HG03432 (cell line): ENCODE data around the gene FMO4.
"Not testable (repeated sequence)": the region's sequence is repeated elsewhere in the genome, so short reads cannot be mapped to it uniquely, and the experiment has no call there.

Source experiments
- ATAC-seq: cut with Tn5 transposase; IDR thresholded peaks from one replicate; pipeline ENCODE4 v1.9.1; 2021; ENCODE audit warnings: mild to moderate bottlenecking, moderate library complexity; ENCODE audit not compliant: unreplicated experiment

FMO4 gene, protein sequence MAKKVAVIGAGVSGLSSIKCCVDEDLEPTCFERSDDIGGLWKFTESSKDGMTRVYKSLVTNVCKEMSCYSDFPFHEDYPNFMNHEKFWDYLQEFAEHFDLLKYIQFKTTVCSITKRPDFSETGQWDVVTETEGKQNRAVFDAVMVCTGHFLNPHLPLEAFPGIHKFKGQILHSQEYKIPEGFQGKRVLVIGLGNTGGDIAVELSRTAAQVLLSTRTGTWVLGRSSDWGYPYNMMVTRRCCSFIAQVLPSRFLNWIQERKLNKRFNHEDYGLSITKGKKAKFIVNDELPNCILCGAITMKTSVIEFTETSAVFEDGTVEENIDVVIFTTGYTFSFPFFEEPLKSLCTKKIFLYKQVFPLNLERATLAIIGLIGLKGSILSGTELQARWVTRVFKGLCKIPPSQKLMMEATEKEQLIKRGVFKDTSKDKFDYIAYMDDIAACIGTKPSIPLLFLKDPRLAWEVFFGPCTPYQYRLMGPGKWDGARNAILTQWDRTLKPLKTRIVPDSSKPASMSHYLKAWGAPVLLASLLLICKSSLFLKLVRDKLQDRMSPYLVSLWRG

DNA sequence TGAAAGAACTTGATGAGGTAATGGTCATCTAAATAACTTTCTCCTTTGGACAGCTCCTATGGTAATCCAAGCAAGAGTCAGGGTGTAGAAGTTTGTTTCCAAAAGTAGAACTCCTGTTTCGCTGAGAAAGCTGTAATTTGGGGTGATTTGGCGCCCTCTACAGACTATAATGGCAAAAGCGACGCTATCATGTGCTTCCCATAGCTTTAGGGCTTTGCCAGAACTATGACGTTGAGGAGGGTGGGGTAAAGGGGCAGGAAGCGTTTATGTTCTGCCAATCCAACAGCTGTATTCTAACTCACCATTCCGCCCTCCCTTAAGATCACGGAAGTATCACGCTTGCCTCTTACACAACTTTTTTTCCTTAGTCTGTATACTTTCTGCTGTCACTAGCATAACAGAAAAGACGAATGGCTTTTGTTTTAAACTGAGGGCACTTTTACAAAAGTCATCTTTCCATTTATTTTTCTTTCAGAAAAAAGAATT is at the start of gene FMO4:
FMO4 (plus strand) TSS at position 349 of the 486 bp plus-strand sequence. CDS start 5,643 bp downstream, outside the sequence.
- peak; percentile 100 for ATAC-seq

DNA sequence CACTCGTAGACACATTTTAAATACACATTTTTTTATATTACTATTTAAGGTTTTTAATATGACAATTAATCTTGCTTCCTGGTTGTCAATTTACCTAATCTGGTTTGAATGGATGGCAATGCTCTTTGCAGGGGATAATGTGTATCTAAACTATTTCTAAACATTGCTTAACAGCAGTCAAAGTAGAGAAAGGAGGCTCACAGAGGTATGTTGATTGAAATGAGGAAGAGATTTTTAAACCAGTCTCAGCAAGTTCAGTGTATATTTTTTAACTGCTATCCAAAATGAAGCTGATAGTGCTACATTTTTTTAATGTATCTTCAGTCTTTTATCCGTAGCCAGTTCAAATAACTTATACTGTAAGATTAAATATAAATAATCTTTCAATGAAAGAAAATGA is 48.3 kb upstream of the FMO4 start:
- no peak for ATAC-seq

DNA sequence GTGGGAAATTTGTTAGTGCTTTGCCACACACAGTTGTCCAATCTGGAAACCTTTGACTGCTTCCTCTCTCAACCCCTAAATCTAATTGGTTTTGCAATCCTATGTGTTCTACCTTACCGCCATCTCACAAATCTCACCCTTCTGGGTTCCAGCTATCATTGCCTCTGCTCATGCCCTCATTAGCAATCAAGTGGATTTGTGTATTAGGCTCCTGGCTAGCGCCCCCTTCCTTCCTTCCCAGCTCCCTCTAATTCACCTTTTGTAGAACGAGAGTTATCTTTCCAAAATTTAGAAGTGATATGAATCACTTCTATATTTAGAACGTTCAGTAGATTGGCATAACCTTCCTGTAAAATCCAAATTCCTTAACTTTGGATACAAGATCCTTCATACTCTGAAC is 47.1 kb upstream of the FMO4 start:
- ATAC-seq, result no peak

DNA sequence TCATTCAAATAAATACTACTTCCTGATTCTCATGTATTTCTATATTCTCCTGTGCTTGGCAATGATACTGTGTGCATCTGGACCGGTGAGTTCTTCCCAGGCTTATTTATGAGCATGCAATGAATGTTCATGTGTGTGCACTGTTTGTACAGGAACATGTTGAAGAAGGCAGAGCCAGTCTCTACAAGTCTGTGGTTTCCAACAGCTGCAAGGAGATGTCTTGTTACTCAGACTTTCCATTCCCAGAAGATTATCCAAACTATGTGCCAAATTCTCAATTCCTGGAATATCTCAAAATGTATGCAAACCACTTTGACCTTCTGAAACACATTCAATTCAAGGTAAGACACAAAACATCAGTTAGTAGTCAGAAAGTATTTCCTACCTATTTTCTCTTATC is 46.6 kb upstream of the FMO4 start:
- no peak for ATAC-seq

DNA sequence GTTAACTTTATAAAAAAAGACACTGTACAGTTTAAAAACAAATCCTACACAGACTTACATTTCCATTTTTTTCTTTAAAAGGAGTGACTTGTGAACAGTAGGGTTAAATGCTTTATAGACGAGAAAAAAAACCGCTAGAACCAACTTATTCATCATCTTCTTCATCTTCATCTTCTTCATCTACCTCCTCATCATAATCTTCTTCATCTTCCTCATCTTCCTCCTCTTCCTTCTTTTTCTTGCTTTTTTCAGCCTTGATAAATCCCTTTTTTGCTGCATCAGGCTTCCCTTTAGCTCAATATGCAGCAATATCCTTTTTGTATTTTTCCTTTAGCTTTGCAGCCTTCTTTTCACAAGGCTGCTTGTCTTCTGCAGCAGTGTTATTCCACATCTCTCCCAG is 43.2 kb upstream of the FMO4 start:
- ATAC-seq, result no peak

DNA sequence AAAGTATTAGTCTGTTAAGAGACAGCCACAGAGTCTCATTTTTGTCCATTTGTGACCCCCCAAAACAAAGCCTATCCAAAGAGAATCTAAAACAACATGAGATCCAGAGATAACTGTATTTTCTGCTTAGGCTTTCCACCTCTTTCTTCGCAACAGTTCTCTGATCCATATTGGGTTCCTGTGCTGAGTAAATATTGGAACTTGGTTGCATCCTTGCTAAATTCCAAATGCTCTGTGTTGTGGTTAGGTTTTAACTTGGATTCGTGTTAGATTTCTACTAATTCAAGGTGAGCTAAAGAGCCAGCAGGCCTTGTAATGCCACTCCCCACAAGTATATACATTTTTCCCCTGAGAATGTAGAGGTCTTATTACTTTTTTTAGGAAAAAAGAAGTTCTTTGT is 36.4 kb upstream of the FMO4 start:
- no peak for ATAC-seq

DNA sequence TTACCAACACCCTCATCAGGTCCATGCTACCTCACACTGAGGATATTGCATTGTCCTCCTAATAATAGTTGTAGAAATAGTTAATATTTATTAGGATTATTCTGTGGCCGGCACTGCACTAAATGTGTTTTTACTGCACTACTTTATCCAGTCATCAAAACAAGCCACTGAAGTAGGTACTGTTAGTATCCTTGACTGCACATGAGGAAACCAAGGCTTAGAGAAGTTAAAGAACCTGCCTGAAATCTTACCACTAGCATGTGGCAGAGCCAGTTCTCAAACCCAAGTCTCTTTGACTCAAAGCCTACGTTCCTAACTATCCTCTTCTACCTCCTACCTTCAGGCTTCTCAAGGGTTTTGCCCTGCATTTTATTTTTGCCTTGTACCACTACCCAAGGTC is 34.7 kb upstream of the FMO4 start:
- no peak for ATAC-seq

DNA sequence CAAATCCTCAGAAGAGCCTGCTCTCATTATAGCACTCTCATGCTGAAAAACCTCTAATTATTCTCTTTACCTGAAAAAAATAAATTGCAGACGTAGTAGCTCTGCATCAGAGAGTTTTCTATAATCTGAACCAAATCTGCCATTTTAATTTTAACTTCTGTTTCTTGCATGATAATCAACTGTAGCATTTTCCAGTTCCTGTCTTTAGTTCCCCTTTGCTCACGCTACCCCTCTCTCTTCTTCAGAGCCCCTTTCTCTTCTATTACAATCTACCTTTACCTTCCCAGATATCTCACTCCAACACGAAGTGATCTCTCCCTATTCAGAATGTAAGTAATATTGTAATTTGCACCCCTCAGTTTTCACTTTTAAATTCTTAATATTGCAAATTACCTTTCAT is 34.3 kb upstream of the FMO4 start:
- no peak for ATAC-seq

DNA sequence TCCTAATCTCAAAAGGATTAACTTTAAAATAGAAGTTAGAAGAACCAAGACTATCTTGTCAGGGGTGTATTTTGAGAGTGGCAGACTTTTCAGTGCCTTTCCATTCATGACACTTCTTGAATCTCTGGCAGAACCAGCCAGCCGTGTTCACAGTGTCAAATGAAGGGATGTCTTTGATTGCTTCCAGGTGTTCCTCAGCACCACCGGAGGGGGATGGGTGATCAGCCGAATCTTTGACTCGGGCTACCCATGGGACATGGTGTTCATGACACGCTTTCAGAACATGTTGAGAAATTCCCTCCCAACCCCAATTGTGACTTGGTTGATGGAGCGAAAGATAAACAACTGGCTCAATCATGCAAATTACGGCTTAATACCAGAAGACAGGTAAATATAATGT is 33.4 kb upstream of the FMO4 start:
- no peak for ATAC-seq

DNA sequence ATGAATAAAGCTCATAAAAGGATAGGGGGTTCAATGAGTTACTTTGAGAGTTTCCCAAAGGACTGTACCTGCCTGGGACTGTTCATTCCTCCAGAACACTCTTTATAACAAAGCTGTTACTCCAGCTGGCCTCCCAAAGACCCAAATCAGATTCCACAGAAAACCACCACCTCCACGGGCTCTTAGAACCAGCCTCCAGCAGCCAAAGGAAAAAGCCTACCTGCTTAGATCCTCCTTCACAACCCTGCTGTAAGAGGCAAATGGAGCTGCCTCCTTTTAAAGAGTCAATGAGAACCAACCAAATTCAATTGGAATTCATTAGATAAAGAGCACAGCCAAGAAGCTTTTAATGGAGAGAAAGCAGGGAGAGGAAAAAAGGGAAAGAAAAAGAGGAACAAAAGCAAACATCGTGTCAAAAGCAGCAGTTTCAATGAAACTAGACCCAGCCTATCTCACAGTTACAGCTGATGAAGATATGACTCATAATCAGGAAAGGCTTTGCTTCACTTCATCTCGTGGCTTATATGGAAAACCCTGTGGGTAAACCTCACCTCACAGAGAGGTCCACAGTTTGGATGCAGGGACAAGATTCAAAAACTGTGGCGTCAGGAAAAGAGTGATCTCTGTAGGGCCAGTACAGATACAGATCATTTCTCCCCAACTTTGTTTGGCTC is 27.8 kb upstream of the FMO4 start:
- peak; percentile 79 for ATAC-seq

DNA sequence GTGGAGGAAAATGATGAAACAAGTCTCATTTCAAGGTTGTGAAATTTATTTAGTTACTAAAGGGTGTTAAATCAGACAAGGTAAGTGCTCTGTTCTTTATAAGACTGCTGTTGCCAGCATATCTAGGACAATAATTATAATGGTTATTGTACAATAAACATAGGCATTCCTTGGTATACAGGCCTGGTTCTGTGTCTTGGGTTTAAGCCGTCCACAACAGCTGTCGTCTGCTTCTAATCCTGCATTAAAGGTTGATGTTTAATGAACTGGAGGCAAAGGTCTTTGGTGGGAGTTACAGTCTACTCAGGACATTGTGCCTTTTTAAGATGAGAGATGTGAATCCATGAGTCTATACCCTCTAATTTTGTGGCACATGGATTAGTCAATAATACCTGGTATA is 23.4 kb upstream of the FMO4 start:
- ATAC-seq, result no peak

DNA sequence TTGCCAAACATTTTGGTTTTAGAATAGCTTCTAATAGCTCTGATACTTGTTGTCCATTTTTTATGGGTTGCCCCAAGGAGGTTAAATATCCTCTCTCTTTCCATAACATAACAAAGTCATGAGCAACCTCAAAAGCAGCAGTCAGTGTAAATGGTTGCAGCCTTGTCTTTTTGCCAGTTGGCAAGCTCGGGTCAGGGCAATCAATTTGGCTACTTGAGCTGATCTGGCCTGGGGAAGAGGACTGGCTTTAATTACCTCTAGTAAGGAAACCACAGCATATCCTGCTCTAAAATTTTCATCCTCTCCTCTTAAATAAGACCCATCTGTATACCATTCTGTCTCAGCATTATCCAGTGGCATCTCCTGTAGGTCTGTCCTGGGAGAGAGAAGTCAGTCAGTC is 21.2 kb upstream of the FMO4 start:
- ATAC-seq, result no peak

DNA sequence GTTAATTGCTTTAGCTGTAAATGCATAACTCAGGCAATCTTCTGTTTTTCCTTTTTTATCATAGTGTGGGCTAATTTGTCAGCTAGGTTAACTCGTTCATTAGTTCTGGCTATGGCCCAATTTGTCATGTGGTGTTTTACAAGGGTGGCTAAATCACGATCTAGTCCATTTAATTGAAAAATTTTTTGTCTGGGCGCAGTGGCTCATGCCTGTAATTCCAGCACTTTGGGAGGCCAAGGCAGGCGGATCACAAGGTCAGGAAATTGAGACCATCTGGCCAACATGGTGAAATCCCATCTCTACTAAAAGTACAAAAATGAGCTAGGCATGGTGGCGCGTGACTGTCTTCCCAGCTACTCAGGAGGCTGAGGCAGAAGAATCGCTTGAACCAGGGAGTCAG is 18.6 kb upstream of the FMO4 start:
- not testable (repeated sequence) for ATAC-seq

DNA sequence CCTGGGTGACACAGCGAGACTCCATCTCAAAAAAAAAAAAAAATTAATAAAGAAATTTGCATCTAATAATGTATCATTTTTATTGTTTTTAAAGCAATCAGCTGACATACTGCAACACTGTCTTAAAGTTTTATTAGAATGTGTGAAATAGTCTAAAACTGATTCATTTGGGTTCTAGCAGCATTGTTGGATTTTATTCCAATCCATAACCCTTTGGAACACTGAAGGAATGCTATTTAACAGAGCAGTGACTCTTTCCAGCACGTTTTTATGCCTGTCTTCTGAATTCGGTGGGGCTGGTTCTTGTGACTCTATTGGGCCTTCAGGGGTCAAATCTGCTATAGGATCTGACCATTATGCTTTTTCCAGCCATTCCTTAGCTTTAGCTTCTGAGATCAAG is 18.2 kb upstream of the FMO4 start:
- no peak for ATAC-seq

DNA sequence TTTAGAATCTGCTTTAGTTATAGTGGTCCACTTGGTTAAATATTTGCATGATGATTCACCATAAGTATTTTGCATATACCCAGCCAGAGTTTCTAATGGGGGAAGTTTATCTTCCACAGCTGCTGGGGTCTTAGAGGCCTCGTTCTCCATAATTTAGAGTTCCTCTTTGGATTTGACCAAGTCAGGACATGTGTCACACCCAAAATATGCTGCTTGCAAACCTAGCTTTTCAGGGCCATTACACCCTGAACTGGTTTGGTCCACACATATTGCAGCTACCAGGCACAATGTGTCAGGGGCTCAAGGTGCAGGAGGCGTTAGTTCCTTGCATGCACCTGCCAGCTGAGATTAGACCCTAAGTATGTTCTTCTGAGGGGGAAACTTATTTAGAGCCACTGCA is 17.1 kb upstream of the FMO4 start:
- ATAC-seq, result no peak

DNA sequence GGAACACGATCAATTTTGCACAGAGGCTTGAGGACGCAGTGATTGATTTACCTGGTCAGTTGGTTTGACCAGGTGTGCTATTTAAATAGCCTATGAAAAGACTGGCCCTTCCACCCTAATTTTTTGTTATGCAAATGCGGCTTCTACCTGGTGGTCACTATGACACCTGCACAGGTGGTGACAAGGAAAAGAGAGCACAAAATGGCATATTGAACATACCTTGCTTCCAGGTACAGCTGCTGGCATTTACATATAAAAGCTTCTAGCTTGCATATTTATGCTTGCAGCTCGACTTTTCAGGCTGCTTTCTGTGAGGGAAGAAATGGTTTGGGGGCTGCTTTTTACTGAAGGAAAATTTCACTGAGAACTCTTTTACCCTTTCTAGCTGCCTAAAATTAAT is 15.3 kb upstream of the FMO4 start:
- no peak for ATAC-seq

DNA sequence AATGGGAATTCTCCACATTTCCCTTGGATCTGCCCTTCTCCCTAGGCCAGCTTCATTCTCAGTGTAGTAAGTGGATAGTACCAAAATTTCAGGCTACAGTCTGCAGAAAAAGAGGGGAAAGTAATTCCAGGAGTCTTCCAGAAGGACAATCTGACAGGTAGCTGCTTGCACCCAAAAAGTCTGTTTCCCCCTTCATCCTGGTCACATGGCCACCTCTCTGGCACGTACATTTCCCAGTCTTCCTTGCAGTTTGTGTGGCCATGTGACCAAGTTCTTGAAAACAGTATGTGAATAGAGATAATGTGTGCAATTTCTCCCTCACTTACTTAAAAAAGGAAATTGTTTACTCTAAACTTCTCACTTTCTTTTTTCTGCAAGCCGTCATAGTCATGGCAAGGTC is 14.6 kb upstream of the FMO4 start:
- no peak for ATAC-seq

DNA sequence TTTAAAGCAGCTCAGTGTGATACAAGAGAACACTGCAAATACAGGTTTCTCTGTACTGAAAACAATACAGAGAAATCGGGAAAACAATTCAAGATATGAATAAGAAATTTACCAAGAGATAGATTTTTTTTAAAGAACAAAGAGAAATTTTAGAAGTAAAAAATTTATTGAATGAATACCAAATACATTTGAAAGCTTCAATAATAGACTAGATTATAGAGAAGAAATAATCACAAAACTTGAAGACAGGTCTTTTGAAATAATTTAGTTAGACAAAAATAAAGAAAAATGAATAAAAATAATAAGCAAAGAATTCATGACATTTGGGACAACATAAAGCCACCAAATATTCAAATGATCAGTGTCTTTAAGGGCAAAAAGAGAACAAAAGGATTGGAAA is 13.6 kb upstream of the FMO4 start:
- ATAC-seq, result no peak

DNA sequence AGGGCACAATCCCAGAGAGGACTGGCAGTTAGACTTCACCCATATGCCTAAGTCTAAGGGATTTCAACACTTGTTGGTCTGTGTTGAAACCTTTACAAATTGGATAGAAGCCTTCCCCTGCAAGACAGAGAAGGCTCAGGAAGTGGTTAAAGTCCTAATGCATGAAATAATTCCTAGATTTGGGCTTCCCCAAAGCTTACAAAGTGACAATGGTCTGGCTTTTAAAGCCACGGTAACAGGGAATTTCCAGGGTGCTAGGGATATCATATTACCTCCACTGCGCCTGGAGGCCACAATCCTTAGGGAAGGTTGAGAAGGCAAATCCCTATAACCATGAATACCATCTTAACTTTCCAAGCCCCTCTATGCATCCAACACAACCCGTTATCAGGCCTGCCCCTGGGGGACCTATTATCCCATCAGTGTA is 3.3 kb upstream of the FMO4 start:
- ATAC-seq, result no peak

DNA sequence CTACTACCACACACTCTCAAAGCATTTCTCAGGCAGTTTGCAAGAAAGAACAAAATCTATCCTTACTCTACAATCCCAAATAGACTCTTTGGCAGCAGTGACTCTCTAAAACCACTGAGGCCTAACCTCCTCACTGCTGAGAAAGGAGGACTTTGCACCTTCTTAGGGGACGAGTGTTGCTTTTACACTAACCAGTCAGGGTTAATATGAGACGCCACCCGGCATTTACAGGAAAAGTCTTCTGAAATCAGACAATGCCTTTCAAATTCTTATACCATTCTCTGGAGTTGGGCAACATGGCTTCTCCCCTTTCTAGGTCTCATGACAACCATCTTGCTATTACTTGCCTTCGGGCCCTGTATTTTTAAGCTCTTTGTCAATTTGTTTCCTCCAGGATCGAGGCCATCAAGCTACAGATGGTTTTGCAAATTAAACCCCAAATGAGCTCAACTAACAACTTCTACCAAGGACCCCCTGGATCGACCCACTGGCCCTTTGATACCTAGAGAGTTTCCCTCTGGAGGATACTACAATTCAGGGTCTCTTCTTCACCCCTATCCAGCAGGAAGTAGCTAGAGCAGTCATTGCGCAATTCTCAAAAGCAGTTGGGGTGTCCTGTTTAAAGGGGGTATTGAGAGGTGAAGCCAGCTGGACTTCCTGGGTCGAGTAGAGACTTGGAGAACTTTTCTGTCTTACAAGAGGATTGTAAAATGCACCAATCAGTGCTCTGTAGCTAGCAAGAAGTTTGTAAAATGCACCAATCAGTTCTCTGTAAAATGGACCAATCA is 2.0 kb upstream of the FMO4 start:
- ATAC-seq, result no peak

DNA sequence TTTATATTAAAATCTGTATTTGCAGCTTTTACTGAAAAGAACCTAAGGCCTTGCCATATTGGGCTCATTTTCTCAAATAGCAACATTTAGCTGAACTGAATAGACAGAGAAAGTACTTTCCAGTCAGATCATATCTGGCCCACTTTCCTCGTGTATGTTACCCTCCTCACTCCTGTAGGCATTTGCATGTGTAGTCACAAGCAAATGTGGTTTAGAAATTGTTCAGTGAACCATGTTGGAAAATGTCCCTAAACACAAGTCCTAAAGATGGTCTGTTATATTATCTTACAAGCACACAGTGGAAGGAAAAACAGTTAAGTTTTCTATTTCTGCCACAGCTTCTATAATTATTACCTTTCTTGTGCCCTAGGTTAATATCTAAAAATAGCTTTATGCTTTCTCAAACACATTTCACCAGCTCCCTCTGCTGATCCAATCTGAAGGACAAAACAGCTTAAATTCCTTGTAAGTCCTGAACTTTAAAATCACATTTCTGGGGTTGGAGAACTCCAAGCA is 606 bp upstream of the FMO4 start:
- peak; percentile 59 for ATAC-seq
